RWPE1 (cell line): ENCODE measurements around the gene SHC2.

Source experiments
- CTCF ChIA-PET: fragments of 350-600 bp; sonication (Branson Sonifier 250); formaldehyde crosslinking; extraction: SDS; loops from one replicate; lab custom pipeline; 2021; lab: Yijun Ruan, JAX
- POLR2A ChIA-PET: fragments of 400-600 bp; formaldehyde crosslinking; extraction: SDS; loops from one replicate; lab custom pipeline; 2020; ENCODE audit warnings: antibody characterized with exemption; ENCODE audit not compliant: low non-redundant PET; lab: Yijun Ruan, JAX
- DNase-seq: peaks from one replicate; pipeline ENCODE4 v3.0.0; 2012; ENCODE audit warnings: low spot score
- H3K27ac ChIP-seq: fragments of 450-650 bp; 2 replicates; pipeline ENCODE4 v1.5.1; 2017
- CTCF ChIP-seq: fragments of 450-650 bp; conservative IDR thresholded peaks from 2 replicates; pipeline ENCODE4 v1.5.1; 2017; ENCODE audit warnings: low read depth, mild to moderate bottlenecking

Gene SHC2

GRCh38 chr19:480016-480855, 19.4 kb upstream of the SHC2 start:
- ChIA-PET CTCF (no interaction called here), POLR2A (no interaction called here)
- DNase-seq = no peak
- H3K27ac ChIP-seq = 0 out of 2 replicates have a peak overlapping the region, but pooled peaks have one; percentile 15
- TF ChIP-seq CTCF = no peak

- DNase-seq = no peak
- POLR2A ChIA-PET = interaction anchor here (0.6 kb wide), 1 partner anchor 221 kb away, joined by 5 read pairs; no protein-coding TSS in a partner anchor
- CTCF ChIA-PET = no interaction called here
- H3K27ac ChIP-seq = no peak overlapping the region
- TF ChIP-seq CTCF = no peak
Observed at GRCh38 chr19:478976-479375, 18.1 kb upstream of the SHC2 start.

- CTCF ChIA-PET = no interaction called here
- no peak overlapping the region for H3K27ac ChIP-seq
- POLR2A ChIA-PET = interaction anchor here (0.6 kb wide), 1 partner anchor 222 kb away, joined by 5 read pairs; no protein-coding TSS in a partner anchor
- no peak for DNase-seq
- TF ChIP-seq CTCF = no peak
Observed at GRCh38 chr19:478236-478903, 17.5 kb upstream of the SHC2 start.

- DNase-seq = no peak
- TF ChIP-seq CTCF = no peak
- ChIA-PET POLR2A (no interaction called here), CTCF (no interaction called here)
- no peak overlapping the region for H3K27ac ChIP-seq
Observed at GRCh38 chr19:475360-475759, 14.5 kb upstream of the SHC2 start.

- no peak for TF ChIP-seq CTCF
- ChIA-PET POLR2A (no interaction called here), CTCF (no interaction called here)
- no peak for DNase-seq
- no peak overlapping the region for H3K27ac ChIP-seq
Observed at GRCh38 chr19:474126-475078, 13.6 kb upstream of the SHC2 start.
